DOHH2 (cell line): ENCODE results near the gene ZNF235.

Experiments
- CTCF ChIP-seq: fragments of 200-600 bp; sonication (generic); IDR thresholded peaks from one replicate; pipeline ENCODE4 v1.5.1; 2014; ENCODE audit warnings: antibody characterized with exemption, mild to moderate bottlenecking, low read depth, low read length; ENCODE audit not compliant: poor library complexity, severe bottlenecking
- EZH2phosphoT487 ChIP-seq: fragments of 200-600 bp; sonication (generic); IDR thresholded peaks from 2 replicates; pipeline ENCODE4 v1.6.1; 2017; ENCODE audit warnings: borderline replicate concordance, mild to moderate bottlenecking, antibody characterized with exemption, low read length, moderate library complexity, mixed read lengths

- TF ChIP-seq CTCF (no peak), EZH2phosphoT487 (no peak)
Observed at GRCh38 chr19:44236384-44236783, 68.4 kb downstream of the ZNF235 start.
